Jurkat, Clone E6-1 (cell line): ENCODE data around the gene SCG3.

ENCODE experiments used
- DNase-seq: peaks from one replicate; pipeline ENCODE4 v3.0.0-alpha.2; 2011; ENCODE audit warnings: low read depth, low spot score
- H3K4me3 ChIP-seq: 2 replicates; pipeline ENCODE4 v1.5.1; 2011; ENCODE audit warnings: mild to moderate bottlenecking, low read length, control low read depth, moderate library complexity

SCG3 gene

DNA sequence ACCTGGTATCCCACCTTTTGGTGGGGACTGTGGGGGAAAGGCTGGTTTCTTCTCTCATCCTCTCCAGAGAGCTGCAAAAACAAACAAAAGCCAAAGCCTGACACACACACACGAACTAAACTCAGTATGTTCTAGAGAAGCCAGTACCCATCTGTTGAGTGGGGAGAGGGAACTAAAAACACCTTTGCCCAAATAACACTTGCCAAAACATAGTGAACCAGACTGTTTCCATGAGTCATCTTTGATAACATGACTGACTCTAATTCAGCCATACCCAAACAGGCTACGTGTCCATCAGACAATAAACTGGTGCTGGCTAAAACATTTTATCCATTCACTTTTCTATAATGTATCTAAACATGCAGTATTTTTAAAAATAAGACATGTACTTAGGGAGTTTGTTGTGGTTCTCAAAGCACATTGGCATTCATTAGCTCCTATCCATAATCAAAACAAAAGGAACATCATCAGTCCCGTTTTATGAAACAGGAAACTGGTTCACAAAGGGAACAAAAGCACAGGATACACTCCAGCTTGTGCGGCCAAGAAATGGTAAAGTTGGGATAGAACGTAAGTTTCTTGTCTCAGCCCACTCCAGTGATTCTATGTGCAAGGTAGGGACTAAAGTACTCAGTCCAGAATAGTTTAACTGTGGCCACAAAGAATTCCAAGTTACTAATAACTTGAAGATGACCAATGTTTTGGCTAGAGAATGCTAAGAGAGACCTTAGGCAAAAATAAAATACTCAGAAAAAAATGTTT lies 40.1 kb downstream of the SCG3 start:
- H3K4me3 ChIP-seq = no peak overlapping the region
- no peak for DNase-seq

DNA sequence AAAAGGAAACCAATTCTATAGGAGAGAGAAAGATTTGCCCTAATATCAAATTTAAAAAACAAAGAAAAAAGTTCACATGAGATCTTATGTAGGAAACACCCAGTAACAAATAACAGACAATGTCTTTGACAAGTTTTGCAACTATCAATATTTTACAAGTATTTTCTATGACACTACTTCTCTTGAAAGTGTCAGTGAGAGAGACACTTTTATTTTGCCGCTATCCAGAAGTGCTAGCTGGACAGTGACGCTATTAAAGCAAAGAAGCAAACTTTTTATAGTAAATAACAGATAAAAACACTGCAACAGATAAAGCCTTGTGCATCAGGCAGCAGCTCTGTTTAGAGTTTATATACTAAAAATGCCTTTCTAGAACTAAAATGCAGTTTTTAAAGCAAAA lies 42.9 kb downstream of the SCG3 start:
- DNase-seq = no peak
- no peak overlapping the region for H3K4me3 ChIP-seq

- no peak for DNase-seq
- H3K4me3 ChIP-seq = no peak overlapping the region
Observed at GRCh38 chr15:51724673-51725072, 43.4 kb downstream of the SCG3 start.

DNA sequence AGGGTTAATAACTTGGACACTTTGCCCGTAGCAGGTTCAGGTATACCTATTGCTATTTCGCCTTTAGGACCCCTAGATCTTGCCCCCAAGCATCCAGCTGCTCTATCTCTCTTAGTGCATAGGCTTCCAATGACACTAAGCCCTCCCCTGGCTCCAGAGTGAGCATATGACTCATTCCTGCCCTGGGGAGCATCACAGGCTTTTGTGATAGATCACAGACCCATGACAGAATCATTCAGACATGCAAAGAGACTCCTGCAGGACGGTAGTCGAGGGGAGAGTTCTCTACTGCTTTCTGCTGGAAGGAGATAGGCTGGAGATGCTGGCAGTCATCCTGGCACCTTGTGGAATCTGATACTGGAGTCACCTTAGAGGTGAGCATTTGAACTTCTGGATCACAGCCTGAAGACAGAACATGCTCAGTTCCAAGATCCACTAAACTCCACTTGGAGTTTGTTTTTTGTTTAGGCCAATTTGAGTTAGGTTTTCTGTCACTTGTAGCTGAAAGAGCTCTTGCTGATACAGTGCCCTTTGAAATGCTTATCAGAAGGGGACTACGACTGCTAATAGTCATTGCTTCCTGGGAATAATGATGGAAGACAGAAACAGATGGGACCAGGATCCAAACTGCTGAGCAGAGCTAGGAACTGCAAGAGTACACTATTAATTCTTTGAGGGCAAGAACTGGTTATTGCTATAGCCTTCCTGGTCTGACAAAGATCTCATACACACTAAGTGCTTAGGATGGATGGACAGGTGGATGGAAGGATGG lies 45.2 kb downstream of the SCG3 start:
- no peak overlapping the region for H3K4me3 ChIP-seq
- no peak for DNase-seq

- no peak overlapping the region for H3K4me3 ChIP-seq
- no peak for DNase-seq
Observed at GRCh38 chr15:51727141-51727897, 46.0 kb downstream of the SCG3 start.

GRCh38 chr15:51731549-51732267 lies 50.4 kb downstream of the SCG3 start:
- H3K4me3 ChIP-seq = peak overlapping the region; percentile 47
- peak; percentile 83 for DNase-seq

GRCh38 chr15:51732646-51733045 lies 51.3 kb downstream of the SCG3 start:
- peak; percentile 65 for DNase-seq
- H3K4me3 ChIP-seq = no peak overlapping the region

GRCh38 chr15:51735228-51736010 lies 54.1 kb downstream of the SCG3 start:
- peak; percentile 71 for DNase-seq
- H3K4me3 ChIP-seq = no peak overlapping the region; the same call in 1 of the 2 replicates

GRCh38 chr15:51736069-51736468 lies 54.8 kb downstream of the SCG3 start:
- H3K4me3 ChIP-seq = peak overlapping the region; percentile 69
- DNase-seq = no peak

- H3K4me3 ChIP-seq = peak overlapping the region; percentile 69
- DNase-seq = no peak
Observed at GRCh38 chr15:51736751-51737521, 55.6 kb downstream of the SCG3 start.

DNA sequence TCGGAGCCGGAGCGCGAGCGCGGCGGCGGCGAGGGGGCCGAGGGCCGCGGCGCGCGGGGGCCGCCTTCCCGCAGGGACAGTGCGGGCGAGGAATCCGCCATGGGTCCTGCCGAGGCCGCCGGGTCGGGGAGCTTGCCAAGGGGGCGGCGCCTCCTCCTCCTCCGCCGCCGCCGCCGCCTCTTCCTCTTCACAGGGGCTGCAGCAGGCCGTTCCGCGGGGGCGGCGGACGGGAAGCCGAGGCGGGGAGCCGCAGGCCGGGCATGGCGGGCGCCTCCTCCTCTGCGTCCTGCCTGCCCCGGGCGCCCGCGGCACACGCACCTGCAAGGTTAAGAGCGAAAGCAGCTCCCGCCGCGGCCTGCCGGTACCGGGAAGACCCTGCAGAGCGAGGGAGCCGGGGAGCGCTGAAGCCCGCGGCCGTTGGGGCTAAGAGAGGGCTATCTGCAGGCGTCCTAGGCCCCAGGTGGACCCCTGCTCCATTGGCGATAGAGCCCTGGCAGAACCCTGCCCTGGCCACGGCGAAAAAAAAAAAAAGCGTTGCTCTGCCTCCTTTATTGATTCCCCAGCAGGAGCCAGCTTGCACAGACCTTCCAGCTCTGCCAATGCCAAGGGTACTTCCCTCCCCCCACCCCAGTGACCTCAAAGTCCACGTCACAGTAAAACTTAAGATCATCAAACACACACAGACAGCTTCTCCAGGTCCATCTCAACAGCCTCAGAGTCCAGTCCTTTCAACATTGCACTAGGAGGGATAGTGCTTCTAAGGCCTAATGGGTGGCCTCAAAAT lies 56.4 kb downstream of the SCG3 start, which contains the start of gene LYSMD2:
Gene LYSMD2 (minus strand): TSS at position 134 of the 784 bp plus-strand sequence. CDS start 33 bp downstream, at position 101.
- DNase-seq = no peak
- H3K4me3 ChIP-seq = peak within 1 kb of the TSS; percentile 69

DNA sequence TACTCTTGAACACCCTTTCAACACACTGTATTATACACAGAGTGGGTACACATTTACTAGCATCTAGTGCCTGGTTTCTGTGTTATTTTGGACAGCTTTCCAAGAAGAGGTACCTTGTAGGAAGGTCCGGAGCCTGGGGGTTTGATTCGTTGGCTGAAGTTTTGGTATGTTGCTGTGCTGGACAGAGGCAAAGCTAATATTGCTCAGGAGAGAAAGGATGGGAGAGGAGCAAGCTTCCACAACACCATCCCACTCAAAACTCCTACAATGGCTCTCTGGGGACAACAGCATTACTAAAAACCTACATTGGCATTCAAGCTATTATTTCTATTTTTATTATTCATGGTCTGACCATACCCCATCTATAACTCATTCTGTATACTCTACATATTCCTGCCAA lies 57.2 kb downstream of the SCG3 start:
- no peak for DNase-seq
- no peak overlapping the region for H3K4me3 ChIP-seq

DNA sequence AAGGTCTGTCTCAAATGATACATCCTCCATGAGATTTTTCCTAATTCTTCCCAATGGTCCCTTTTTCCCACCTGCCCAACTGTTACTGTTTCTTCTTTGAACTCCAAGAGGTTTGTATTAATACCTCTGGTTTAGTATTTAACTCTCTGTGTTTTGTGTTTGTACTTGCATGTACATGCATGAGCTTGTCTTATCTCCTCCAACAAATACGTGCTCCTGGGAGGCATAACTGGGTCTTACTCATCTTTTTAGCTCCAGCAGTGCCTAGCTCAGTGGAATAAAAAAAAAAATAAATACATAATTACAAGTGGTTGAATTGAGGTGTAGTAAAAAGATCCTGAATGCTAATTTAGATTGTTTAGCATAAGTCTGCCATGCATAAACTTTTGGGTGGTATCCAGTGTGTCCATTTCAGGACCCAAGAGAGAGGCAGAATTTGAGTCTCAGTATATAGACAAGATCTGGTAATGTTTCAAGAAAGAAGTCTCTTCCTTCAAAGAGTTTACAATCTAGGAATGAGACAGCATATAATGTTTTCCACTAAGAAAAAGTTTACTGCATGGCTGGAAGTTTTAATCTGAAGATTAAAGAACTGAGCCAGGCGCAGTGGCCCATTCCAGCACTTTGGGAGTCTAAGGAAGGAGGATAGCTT lies 57.9 kb downstream of the SCG3 start:
- no peak overlapping the region for H3K4me3 ChIP-seq
- no peak for DNase-seq

GRCh38 chr15:51749307-51749706 lies 68.0 kb downstream of the SCG3 start:
- H3K4me3 ChIP-seq = no peak overlapping the region
- DNase-seq = no peak

DNA sequence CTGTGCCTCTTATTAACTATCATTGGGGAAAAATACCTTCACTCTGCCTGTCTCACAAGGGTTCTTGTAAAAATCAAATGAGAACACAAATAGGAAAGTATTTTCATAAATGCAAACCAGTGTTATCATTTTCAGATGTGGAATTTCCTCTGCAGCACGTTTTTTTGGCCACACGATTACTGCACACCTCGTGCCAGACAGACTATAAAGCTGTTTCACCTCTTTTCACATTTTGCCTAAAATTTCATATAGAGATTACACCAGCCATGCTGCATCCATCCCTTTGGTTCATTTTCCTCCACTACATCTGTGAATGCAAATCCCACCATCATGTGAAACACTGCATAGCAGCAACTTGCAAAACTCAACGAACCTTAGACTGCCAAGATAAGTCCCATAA lies 68.9 kb downstream of the SCG3 start:
- DNase-seq = no peak
- no peak overlapping the region for H3K4me3 ChIP-seq
